Colon (tissue), 2 donors: ENCODE results near the gene MCU.
"Not testable (repeated sequence)": the region's sequence is repeated elsewhere in the genome, so short reads cannot be mapped to it uniquely, and the experiment has no call there.

Experiments
- FAIRE-seq: peaks from 2 replicates; lab custom pipeline; 2012; peaks lifted over from hg19 to GRCh38; lab: Jason Lieb, UNC
- donor health status: control.
- donor health status: control.

Gene MCU

GRCh38 chr10:72762042-72762441 lies 70.1 kb downstream of the MCU start:
- no peak for FAIRE-seq

- no peak for FAIRE-seq
Measured at GRCh38 chr10:72763201-72763600, 71.3 kb downstream of the MCU start.

- FAIRE-seq, result no peak
Measured at GRCh38 chr10:72764151-72764550, 72.2 kb downstream of the MCU start.

- no peak for FAIRE-seq
Measured at GRCh38 chr10:72765051-72765745, 73.3 kb downstream of the MCU start.

- not testable (repeated sequence) for FAIRE-seq
Measured at GRCh38 chr10:72771195-72771594, 79.3 kb downstream of the MCU start.

GRCh38 chr10:72772031-72772430 lies 80.1 kb downstream of the MCU start:
- FAIRE-seq, result no peak

- FAIRE-seq, result no peak
Measured at GRCh38 chr10:72779874-72780273, 87.9 kb downstream of the MCU start.

GRCh38 chr10:72782649-72783330 lies 90.8 kb downstream of the MCU start:
- FAIRE-seq, result no peak

- FAIRE-seq, result no peak
Measured at GRCh38 chr10:72783410-72783833, 91.5 kb downstream of the MCU start.

GRCh38 chr10:72784551-72785351 lies 92.8 kb downstream of the MCU start:
- no peak for FAIRE-seq

GRCh38 chr10:72785409-72785808 lies 93.5 kb downstream of the MCU start:
- no peak for FAIRE-seq

GRCh38 chr10:72790216-72790990 lies 98.5 kb downstream of the MCU start:
- FAIRE-seq, result no peak

- FAIRE-seq, result no peak
Measured at GRCh38 chr10:72792288-72792687, 100.3 kb downstream of the MCU start.

- FAIRE-seq, result no peak
Measured at GRCh38 chr10:72793752-72794151, 101.8 kb downstream of the MCU start.

- FAIRE-seq, result no peak
Measured at GRCh38 chr10:72794260-72794659, 102.3 kb downstream of the MCU start.

- FAIRE-seq, result no peak
Measured at GRCh38 chr10:72796042-72796441, 104.1 kb downstream of the MCU start.

- no peak for FAIRE-seq
Measured at GRCh38 chr10:72796538-72796937, 104.6 kb downstream of the MCU start.

- FAIRE-seq, result no peak
Measured at GRCh38 chr10:72800000-72800740, 108.2 kb downstream of the MCU start.

GRCh38 chr10:72800741-72801092 lies 108.8 kb downstream of the MCU start:
- FAIRE-seq, result no peak

- FAIRE-seq, result no peak
Measured at GRCh38 chr10:72801263-72801868, 109.4 kb downstream of the MCU start.

- no peak for FAIRE-seq
Measured at GRCh38 chr10:72802332-72802731, 110.4 kb downstream of the MCU start.
